Activated CD8-positive, alpha-beta memory T cell treated with anti-CD3 and anti-CD28 coated beads, Interleukin-2, amount 10 ng/mL, durations not matched to agents 7 days and 5 days (primary cell): ENCODE results near the gene SNRNP25. TPM values are rescaled to one million over a fixed set of nuclear protein-coding genes. Genes with fewer than 3 reads are reported as not detected.
"Not testable (repeated sequence)": the region's sequence is repeated elsewhere in the genome, so short reads cannot be mapped to it uniquely, and the experiment has no call there.

ENCODE experiments used
- ATAC-seq: fragments of 150-1000 bp; cut with Tn5 transposase; one replicate; pipeline ENCODE4 v1.10.0; 2021; ENCODE audit warnings: moderate library complexity
- CTCF ChIA-PET: fragments of 350-600 bp; sonication (Branson Sonifier 250); formaldehyde crosslinking; loops from one replicate; lab custom pipeline; 2021; ENCODE audit warnings: antibody characterized with exemption; lab: Charles Lee
- DNase-seq: peaks from one replicate; pipeline ENCODE4 v3.0.0-alpha.2; 2020
- H3K27ac Mint-ChIP-seq: one replicate; pipeline ENCODE4 v1.8.0; 2021; ENCODE audit warnings: mild to moderate bottlenecking, mixed read lengths
- H3K27me3 Mint-ChIP-seq: one replicate; pipeline ENCODE4 v1.8.0; 2021; ENCODE audit warnings: mixed read lengths
- H3K36me3 Mint-ChIP-seq: one replicate; pipeline ENCODE4 v1.8.0; 2021; ENCODE audit warnings: mild to moderate bottlenecking, mixed read lengths
- H3K4me1 Mint-ChIP-seq: one replicate; pipeline ENCODE4 v1.8.0; 2021; ENCODE audit warnings: mixed read lengths
- H3K4me3 Mint-ChIP-seq: one replicate; pipeline ENCODE4 v1.8.0; 2021; ENCODE audit warnings: mild to moderate bottlenecking, moderate library complexity, mixed read lengths
- H3K9me3 Mint-ChIP-seq: one replicate; pipeline ENCODE4 v1.8.0; 2022; ENCODE audit warnings: low read depth, mixed read lengths
- total RNA-seq, 2 experiments: library from RNA; stranded (reverse); gene quantifications; one replicate each; pipeline ENCODE4 v1.2.3, GENCODE V29; 2021

SNRNP25 gene
- total RNA-seq, 2 experiments from 2014 or later = 86.6 to 90.8 TPM

- Mint-ChIP-seq H3K27me3 (no peaks in the 10 kb centered on the region), H3K4me3 (no peak overlapping the region), H3K27ac (no peak overlapping the region), H3K36me3 (peaks cover 4% of the 10 kb centered on the region), H3K4me1 (peaks cover 19% of the 10 kb centered on the region), H3K9me3 (no peaks in the 10 kb centered on the region)
- no peak for DNase-seq
- ATAC-seq = no peak
- CTCF ChIA-PET = interaction anchor here (0.8 kb wide), 1 partner anchor 31 kb away, joined by 3 read pairs; no protein-coding TSS in a partner anchor
These were observed 18.5 kb upstream of the SNRNP25 start for GRCh38 chr16:35011-35677.

GRCh38 chr16:35678-36305 is 17.8 kb upstream of the SNRNP25 start:
- Mint-ChIP-seq H3K4me3 (no peak overlapping the region), H3K4me1 (peaks cover 19% of the 10 kb centered on the region), H3K9me3 (no peaks in the 10 kb centered on the region), H3K27ac (no peak overlapping the region), H3K36me3 (peaks cover 4% of the 10 kb centered on the region), H3K27me3 (no peaks in the 10 kb centered on the region)
- CTCF ChIA-PET = no interaction called here
- ATAC-seq = no peak
- no peak for DNase-seq

- H3K9me3 Mint-ChIP-seq = no peaks in the 10 kb centered on the region
- DNase-seq = no peak
- CTCF ChIA-PET = no interaction called here
- H3K27me3 Mint-ChIP-seq = no peaks in the 10 kb centered on the region
- ATAC-seq = no peak
- H3K27ac Mint-ChIP-seq = no peak overlapping the region
- H3K4me3 Mint-ChIP-seq = no peak overlapping the region
- peaks cover 5% of the 10 kb centered on the region for H3K36me3 Mint-ChIP-seq
- H3K4me1 Mint-ChIP-seq = peaks cover 19% of the 10 kb centered on the region
These were observed 17.2 kb upstream of the SNRNP25 start for GRCh38 chr16:36336-36984.

- CTCF ChIA-PET = interaction anchor here (0.9 kb wide), 1 partner anchor 32 kb away, joined by 3 read pairs; no protein-coding TSS in a partner anchor
- peaks cover 27% of the 10 kb centered on the region for H3K4me1 Mint-ChIP-seq
- DNase-seq (no peak), ATAC-seq (no peak)
- H3K27me3 Mint-ChIP-seq = no peaks in the 10 kb centered on the region
- H3K27ac Mint-ChIP-seq = no peak overlapping the region
- no peak overlapping the region for H3K4me3 Mint-ChIP-seq
- peaks cover 12% of the 10 kb centered on the region for H3K36me3 Mint-ChIP-seq
- no peaks in the 10 kb centered on the region for H3K9me3 Mint-ChIP-seq
These were observed 16.1 kb upstream of the SNRNP25 start for GRCh38 chr16:37511-37910.

GRCh38 chr16:38206-38605 is 15.4 kb upstream of the SNRNP25 start:
- H3K27ac Mint-ChIP-seq, H3K4me3 Mint-ChIP-seq, H3K9me3 Mint-ChIP-seq, DNase-seq, H3K27me3 Mint-ChIP-seq, ATAC-seq: not testable (repeated sequence)
- Mint-ChIP-seq H3K36me3 (peaks cover 19% of the 10 kb centered on the region), H3K4me1 (peaks cover 32% of the 10 kb centered on the region)
- CTCF ChIA-PET = interaction anchor here (1.7 to 3.0 kb wide), 3 partner anchors 11 to 58 kb away, joined by 4 to 18 read pairs (median 12); no protein-coding TSS in a partner anchor

GRCh38 chr16:38941-39892 is 14.4 kb upstream of the SNRNP25 start:
- Mint-ChIP-seq H3K27me3 (no peaks in the 10 kb centered on the region), H3K4me3 (no peak overlapping the region), H3K9me3 (no peaks in the 10 kb centered on the region), H3K36me3 (peaks cover 26% of the 10 kb centered on the region), H3K4me1 (peaks cover 32% of the 10 kb centered on the region), H3K27ac (peak overlapping the region; percentile 58)
- ATAC-seq = peak; percentile 88
- CTCF ChIA-PET = interaction anchor here (0.6 to 3.0 kb wide), 8 partner anchors 10 to 149 kb away, joined by 3 to 18 read pairs (median 4); partner anchors contain the start of gene POLR3K
- peak; percentile 84 for DNase-seq

GRCh38 chr16:41439-42068 is 12.1 kb upstream of the SNRNP25 start:
- ATAC-seq (no peak), DNase-seq (no peak)
- no peaks in the 10 kb centered on the region for H3K27me3 Mint-ChIP-seq
- CTCF ChIA-PET = interaction anchor here (2.0 kb wide), 1 partner anchor 24 kb away, joined by 5 read pairs; no protein-coding TSS in a partner anchor
- H3K4me1 Mint-ChIP-seq = peaks cover 32% of the 10 kb centered on the region
- no peaks in the 10 kb centered on the region for H3K9me3 Mint-ChIP-seq
- peaks cover 40% of the 10 kb centered on the region for H3K36me3 Mint-ChIP-seq
- no peak overlapping the region for H3K4me3 Mint-ChIP-seq
- no peak overlapping the region for H3K27ac Mint-ChIP-seq

GRCh38 chr16:42069-42457 is 11.6 kb upstream of the SNRNP25 start:
- DNase-seq (no peak), ATAC-seq (no peak)
- no peak overlapping the region for H3K4me3 Mint-ChIP-seq
- peaks cover 32% of the 10 kb centered on the region for H3K4me1 Mint-ChIP-seq
- no peaks in the 10 kb centered on the region for H3K9me3 Mint-ChIP-seq
- CTCF ChIA-PET = interaction anchor here (1.6 to 2.0 kb wide), 2 partner anchors 11 to 24 kb away, joined by 4 to 5 read pairs; partner anchors contain the start of genes POLR3K and SNRNP25
- H3K36me3 Mint-ChIP-seq = peaks cover 43% of the 10 kb centered on the region
- no peak overlapping the region for H3K27ac Mint-ChIP-seq
- no peaks in the 10 kb centered on the region for H3K27me3 Mint-ChIP-seq

GRCh38 chr16:42691-43090 is 10.9 kb upstream of the SNRNP25 start:
- peaks cover 47% of the 10 kb centered on the region for H3K36me3 Mint-ChIP-seq
- H3K9me3 Mint-ChIP-seq = no peaks in the 10 kb centered on the region
- CTCF ChIA-PET = interaction anchor here (1.6 to 2.0 kb wide), 2 partner anchors 11 to 23 kb away, joined by 4 to 5 read pairs; partner anchors contain the start of genes POLR3K and SNRNP25
- peaks cover 32% of the 10 kb centered on the region for H3K4me1 Mint-ChIP-seq
- DNase-seq (no peak), ATAC-seq (no peak)
- no peak overlapping the region for H3K4me3 Mint-ChIP-seq
- H3K27ac Mint-ChIP-seq = peak overlapping the region; percentile 5
- H3K27me3 Mint-ChIP-seq = no peaks in the 10 kb centered on the region

- H3K36me3 Mint-ChIP-seq = peaks cover 50% of the 10 kb centered on the region
- no peak for ATAC-seq
- CTCF ChIA-PET = interaction anchor here (1.5 to 1.6 kb wide), 2 partner anchors 10 to 54 kb away, joined by 4 to 5 read pairs; partner anchors contain the start of genes POLR3K and SNRNP25
These were observed 10.3 kb upstream of the SNRNP25 start for GRCh38 chr16:43294-43693.

GRCh38 chr16:44655-45054 is 9.0 kb upstream of the SNRNP25 start:
- Mint-ChIP-seq H3K9me3 (no peaks in the 10 kb centered on the region), H3K4me3 (no peak overlapping the region), H3K36me3 (peaks cover 51% of the 10 kb centered on the region), H3K27me3 (no peaks in the 10 kb centered on the region), H3K27ac (no peak overlapping the region), H3K4me1 (peaks cover 18% of the 10 kb centered on the region)
- DNase-seq (no peak), ATAC-seq (no peak)
- CTCF ChIA-PET = interaction anchor here (0.8 to 1.9 kb wide), 3 partner anchors 9 to 52 kb away, joined by 3 to 7 read pairs (median 4); partner anchors contain the start of genes POLR3K and SNRNP25

More at GRCh38 chr16:43294-43693, 10.3 kb upstream of the SNRNP25 start:
- H3K4me1 Mint-ChIP-seq = peaks cover 31% of the 10 kb centered on the region
- no peaks in the 10 kb centered on the region for H3K9me3 Mint-ChIP-seq
- H3K27me3 Mint-ChIP-seq = no peaks in the 10 kb centered on the region
- no peak overlapping the region for H3K4me3 Mint-ChIP-seq
- no peak overlapping the region for H3K27ac Mint-ChIP-seq
- DNase-seq = no peak

- Mint-ChIP-seq H3K27me3 (no peaks in the 10 kb centered on the region), H3K4me1 (peaks cover 16% of the 10 kb centered on the region), H3K36me3 (peaks cover 54% of the 10 kb centered on the region), H3K27ac (no peak overlapping the region), H3K4me3 (no peak overlapping the region), H3K9me3 (no peaks in the 10 kb centered on the region)
- ATAC-seq (no peak), DNase-seq (no peak)
- CTCF ChIA-PET = interaction anchor here (0.8 to 1.9 kb wide), 2 partner anchors 20 to 51 kb away, joined by 4 to 7 read pairs; no protein-coding TSS in a partner anchor
These were observed 8.2 kb upstream of the SNRNP25 start for GRCh38 chr16:45454-45853.
